K562 (cell line): ENCODE measurements around the gene DGCR8. TPM values are rescaled to one million over a fixed set of nuclear protein-coding genes. Genes with fewer than 3 reads are reported as not detected.
A peak's percentile ranks its signal among the peaks of the same experiment; 100 is the strongest.

Experiments used
- CAMTA2 ChIP-seq: fragments of 250-450 bp; sonication (Bioruptor Pico); conservative IDR thresholded peaks from 2 replicates; pipeline ENCODE4 v1.5.1; 2022
- L3MBTL2 ChIP-seq: fragments of 450-650 bp; IDR thresholded peaks from 2 replicates; pipeline ENCODE4 v1.6.1; 2016; ENCODE audit warnings: mild to moderate bottlenecking, moderate library complexity
- NR2C1 ChIP-seq, 2 experiments: fragments of 450-650 bp; IDR thresholded peaks; 2 replicates each; pipeline ENCODE4 v1.6.1; 2017; ENCODE audit warnings: mild to moderate bottlenecking in 2 of 2, antibody characterized with exemption in 1 of 2, inconsistent platforms in 1 of 2, missing compliant biosample characterization in 1 of 2, missing genetic modification characterization in 1 of 2
- SAFB ChIP-seq: fragments of 200-400 bp; formaldehyde crosslinking; IDR thresholded peaks from 2 replicates; pipeline ENCODE4 v1.6.1; 2017; ENCODE audit warnings: low read depth, low read length, borderline replicate concordance
- STAT5A ChIP-seq: IDR thresholded peaks from 2 replicates; pipeline ENCODE4 v1.6.1; 2012; ENCODE audit warnings: low read length, inconsistent platforms, borderline replicate concordance
- TRIM24 ChIP-seq, 2 experiments: fragments of 450-650 bp; IDR thresholded peaks; 2 replicates each; pipeline ENCODE4 v1.6.1; 2016
- ZNF274 ChIP-seq: IDR thresholded peaks from 2 replicates; pipeline ENCODE4 v1.6.1; 2011; ENCODE audit warnings: low read depth, mild to moderate bottlenecking, low read length, moderate library complexity, borderline replicate concordance
- polyA plus RNA-seq, 8 experiments: library from polyadenylated mRNA; depleted of rRNA in 4 of 8; stranded (reverse) in 5 of 8; unstranded in 3 of 8; fragments of >200 nt; fragmentation: Nextera tagmentation in 2 of 8; fragmentation: Illumina TruSeq in 1 of 8; extraction: Ambion mirVana in 2 of 8; extraction: Trizol in 1 of 8; gene quantifications; 2 replicates each; pipeline versions ENCODE4 v1.2.1 to v1.2.3, GENCODE V29; 2011 to 2014; ENCODE audit warnings: inconsistent platforms in 1 of 8, missing spikeins in 1 of 8
- total RNA-seq, 7 experiments: library from RNA; depleted of rRNA in 6 of 7; stranded (reverse); fragments of >200 nt in 6 of 7; fragmentation: Illumina TruSeq in 2 of 7; extraction: Trizol in 2 of 7; gene quantifications; 2 replicates each; pipeline versions ENCODE4 v1.2.1 to v1.2.3, GENCODE V29; 2011 to 2021; ENCODE audit warnings: low replicate concordance in 1 of 7
- TF ChIP-seq, protein P1 (sequence below), 2 experiments: fragments of 450-650 bp; conservative IDR thresholded peaks; 2 replicates each; pipeline ENCODE4 v1.6.1; 2017; ENCODE audit warnings: mild to moderate bottlenecking in 2 of 2, moderate library complexity in 2 of 2
- TF ChIP-seq, protein P2 (sequence below), 2 experiments: fragments of 450-650 bp; IDR thresholded peaks; 2 replicates each; pipeline ENCODE4 v1.6.1; 2016; ENCODE audit warnings: mild to moderate bottlenecking in 2 of 2, borderline replicate concordance in 1 of 2, low read depth in 1 of 2, moderate library complexity in 1 of 2
- TF ChIP-seq, protein P3 (sequence below): sonication (generic); IDR thresholded peaks from 2 replicates; pipeline ENCODE4 v1.6.1; 2016
- TF ChIP-seq, protein P4 (sequence below): sonication (generic); formaldehyde crosslinking; IDR thresholded peaks from 2 replicates; pipeline ENCODE4 v1.8.0; 2023; ENCODE audit warnings: mild to moderate bottlenecking, missing genetic modification reagents
- TF ChIP-seq, protein P5 (sequence below): fragments of 450-650 bp; IDR thresholded peaks from 2 replicates; pipeline ENCODE4 v1.6.1; 2017; ENCODE audit warnings: mild to moderate bottlenecking, moderate library complexity

DGCR8 gene
- total and polyA plus RNA-seq, 9 of the 15 experiments (the other 6 are each of a cell fraction or from before 2014, with no cell fraction given): 5.9 to 144 (median 80.1) TPM

DNA sequence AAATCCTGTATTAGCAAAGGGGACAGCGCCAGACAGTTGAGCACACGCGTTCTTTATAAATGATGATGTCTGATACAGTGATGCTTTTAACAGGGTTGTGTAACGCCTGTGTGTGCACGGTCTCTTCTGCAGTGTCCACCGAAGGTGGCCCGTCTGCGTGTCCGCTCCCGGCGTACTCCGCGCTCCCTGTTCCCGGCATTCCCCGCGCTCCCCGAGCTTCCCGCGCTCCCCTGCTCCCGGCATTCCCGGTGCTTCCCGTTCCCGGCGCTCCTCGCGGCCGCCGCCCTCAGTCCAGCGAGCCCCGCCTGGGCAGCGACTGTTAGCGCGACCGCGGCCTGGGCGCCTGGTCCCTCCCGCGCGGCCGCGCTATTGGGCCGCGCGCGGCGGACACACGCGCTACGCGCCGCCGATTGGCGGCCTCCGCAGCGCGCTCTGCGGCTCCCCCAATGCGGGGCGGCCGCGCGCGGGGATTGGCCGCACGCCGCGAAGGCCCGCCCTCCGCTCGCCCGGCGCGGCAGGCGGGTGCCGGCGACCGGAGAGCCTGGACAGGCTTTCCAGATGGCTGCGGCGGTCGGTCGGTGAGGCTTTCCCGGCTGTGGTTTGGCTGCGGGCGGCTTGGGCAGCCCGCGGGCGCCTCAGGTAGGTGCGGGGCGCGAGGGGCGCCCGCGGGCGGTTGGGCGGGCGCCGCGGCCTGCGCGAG is at the start of gene DGCR8 (continued):
- TF ChIP-seq CAMTA2 (CRISPR knock-in tag) (peak; percentile 90), ZNF274 (no peak), NR2C1 (IDR thresholded peaks at IDR 0.05) (no peak), NR2C1 (tag; IDR thresholded peaks at IDR 0.05) (no peak), STAT5A (no peak), SAFB (no peak), TRIM24 (IDR thresholded peaks at IDR 0.05) (no peak), L3MBTL2 (no peak)
- TF ChIP-seq, protein P1, sequence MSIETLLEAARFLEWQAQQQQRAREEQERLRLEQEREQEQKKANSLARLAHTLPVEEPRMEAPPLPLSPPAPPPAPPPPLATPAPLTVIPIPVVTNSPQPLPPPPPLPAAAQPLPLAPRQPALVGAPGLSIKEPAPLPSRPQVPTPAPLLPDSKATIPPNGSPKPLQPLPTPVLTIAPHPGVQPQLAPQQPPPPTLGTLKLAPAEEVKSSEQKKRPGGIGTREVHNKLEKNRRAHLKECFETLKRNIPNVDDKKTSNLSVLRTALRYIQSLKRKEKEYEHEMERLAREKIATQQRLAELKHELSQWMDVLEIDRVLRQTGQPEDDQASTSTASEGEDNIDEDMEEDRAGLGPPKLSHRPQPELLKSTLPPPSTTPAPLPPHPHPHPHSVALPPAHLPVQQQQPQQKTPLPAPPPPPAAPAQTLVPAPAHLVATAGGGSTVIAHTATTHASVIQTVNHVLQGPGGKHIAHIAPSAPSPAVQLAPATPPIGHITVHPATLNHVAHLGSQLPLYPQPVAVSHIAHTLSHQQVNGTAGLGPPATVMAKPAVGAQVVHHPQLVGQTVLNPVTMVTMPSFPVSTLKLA (conservative IDR thresholded peaks at IDR 0.05): no peak
- TF ChIP-seq, protein P2, sequence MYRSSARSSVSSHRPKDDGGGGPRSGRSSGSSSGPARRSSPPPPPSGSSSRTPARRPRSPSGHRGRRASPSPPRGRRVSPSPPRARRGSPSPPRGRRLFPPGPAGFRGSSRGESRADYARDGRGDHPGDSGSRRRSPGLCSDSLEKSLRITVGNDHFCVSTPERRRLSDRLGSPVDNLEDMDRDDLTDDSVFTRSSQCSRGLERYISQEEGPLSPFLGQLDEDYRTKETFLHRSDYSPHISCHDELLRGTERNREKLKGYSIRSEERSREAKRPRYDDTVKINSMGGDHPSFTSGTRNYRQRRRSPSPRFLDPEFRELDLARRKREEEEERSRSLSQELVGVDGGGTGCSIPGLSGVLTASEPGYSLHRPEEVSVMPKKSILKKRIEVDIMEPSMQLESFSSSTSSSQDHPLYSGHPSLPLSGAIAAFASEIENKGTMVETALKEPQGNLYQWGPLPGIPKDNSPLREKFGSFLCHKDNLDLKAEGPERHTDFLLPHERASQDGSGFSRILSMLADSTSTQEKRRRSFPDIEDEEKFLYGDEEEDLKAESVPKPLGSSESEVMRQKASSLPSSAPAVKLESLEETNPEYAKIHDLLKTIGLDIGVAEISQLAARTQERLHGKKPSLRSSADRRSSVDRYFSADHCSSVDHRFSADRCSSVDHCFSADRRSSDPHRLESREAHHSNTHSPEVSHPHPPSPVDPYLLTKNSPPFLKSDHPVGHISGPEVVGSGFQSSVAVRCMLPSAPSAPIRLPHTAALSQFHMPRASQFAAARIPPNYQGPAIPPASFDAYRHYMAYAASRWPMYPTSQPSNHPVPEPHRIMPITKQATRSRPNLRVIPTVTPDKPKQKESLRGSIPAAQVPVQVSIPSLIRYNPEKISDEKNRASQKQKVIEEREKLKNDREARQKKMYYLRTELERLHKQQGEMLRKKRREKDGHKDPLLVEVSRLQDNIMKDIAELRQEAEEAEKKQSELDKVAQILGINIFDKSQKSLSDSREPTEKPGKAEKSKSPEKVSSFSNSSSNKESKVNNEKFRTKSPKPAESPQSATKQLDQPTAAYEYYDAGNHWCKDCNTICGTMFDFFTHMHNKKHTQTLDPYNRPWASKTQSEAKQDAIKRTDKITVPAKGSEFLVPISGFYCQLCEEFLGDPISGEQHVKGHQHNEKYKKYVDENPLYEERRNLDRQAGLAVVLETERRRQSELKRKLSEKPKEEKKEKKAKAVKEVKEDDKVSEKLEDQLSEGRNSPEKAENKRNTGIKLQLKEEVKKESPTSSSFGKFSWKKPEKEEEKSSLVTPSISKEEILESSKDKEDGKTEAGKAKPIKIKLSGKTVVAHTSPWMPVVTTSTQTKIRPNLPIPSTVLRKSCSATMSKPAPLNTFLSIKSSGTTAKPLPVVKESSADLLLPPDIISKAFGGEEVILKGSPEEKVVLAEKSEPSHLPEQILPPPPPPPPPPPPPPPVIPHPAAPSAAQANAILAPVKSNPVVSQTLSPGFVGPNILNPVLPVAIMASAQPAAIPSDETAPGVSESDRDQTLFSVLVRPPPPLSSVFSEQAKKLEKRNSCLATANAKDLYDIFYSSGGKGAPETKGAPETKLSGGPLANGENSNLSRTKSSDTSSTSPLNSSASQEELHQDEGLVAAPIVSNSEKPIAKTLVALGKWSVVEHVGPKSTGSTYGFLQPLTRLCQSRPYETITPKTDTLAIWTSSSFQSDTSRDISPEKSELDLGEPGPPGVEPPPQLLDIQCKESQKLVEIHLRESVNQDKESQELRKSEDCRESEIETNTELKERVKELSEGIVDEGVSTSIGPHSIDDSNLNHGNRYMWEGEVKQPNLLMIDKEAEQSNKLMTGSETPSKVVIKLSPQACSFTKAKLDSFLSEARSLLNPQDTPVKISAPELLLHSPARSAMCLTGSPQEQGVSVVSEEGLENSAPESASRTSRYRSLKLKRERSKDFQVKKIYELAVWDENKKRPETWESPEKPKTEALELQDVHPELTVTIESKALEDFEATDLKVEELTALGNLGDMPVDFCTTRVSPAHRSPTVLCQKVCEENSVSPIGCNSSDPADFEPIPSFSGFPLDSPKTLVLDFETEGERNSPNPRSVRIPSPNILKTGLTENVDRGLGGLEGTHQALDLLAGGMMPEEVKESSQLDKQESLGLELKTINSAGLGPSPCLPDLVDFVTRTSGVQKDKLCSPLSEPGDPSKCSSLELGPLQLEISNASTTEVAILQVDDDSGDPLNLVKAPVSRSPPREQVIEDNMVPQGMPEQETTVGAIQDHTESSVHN (IDR thresholded peaks at IDR 0.05; ENCODE audit: borderline replicate concordance in 1 of 2, low read depth in 1 of 2): no peak
- TF ChIP-seq, protein P3, sequence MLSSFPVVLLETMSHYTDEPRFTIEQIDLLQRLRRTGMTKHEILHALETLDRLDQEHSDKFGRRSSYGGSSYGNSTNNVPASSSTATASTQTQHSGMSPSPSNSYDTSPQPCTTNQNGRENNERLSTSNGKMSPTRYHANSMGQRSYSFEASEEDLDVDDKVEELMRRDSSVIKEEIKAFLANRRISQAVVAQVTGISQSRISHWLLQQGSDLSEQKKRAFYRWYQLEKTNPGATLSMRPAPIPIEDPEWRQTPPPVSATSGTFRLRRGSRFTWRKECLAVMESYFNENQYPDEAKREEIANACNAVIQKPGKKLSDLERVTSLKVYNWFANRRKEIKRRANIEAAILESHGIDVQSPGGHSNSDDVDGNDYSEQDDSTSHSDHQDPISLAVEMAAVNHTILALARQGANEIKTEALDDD: no peak
- TF ChIP-seq, protein P4, sequence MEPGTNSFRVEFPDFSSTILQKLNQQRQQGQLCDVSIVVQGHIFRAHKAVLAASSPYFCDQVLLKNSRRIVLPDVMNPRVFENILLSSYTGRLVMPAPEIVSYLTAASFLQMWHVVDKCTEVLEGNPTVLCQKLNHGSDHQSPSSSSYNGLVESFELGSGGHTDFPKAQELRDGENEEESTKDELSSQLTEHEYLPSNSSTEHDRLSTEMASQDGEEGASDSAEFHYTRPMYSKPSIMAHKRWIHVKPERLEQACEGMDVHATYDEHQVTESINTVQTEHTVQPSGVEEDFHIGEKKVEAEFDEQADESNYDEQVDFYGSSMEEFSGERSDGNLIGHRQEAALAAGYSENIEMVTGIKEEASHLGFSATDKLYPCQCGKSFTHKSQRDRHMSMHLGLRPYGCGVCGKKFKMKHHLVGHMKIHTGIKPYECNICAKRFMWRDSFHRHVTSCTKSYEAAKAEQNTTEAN (CRISPR knock-in tag): no peak
- TF ChIP-seq, protein P5, sequence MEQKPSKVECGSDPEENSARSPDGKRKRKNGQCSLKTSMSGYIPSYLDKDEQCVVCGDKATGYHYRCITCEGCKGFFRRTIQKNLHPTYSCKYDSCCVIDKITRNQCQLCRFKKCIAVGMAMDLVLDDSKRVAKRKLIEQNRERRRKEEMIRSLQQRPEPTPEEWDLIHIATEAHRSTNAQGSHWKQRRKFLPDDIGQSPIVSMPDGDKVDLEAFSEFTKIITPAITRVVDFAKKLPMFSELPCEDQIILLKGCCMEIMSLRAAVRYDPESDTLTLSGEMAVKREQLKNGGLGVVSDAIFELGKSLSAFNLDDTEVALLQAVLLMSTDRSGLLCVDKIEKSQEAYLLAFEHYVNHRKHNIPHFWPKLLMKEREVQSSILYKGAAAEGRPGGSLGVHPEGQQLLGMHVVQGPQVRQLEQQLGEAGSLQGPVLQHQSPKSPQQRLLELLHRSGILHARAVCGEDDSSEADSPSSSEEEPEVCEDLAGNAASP: no peak
